IMR-90 (cell line): ENCODE data around the gene PRKN. TPM values are rescaled to one million over a fixed set of nuclear protein-coding genes. Genes with fewer than 3 reads are reported as not detected.

Experiments used
- ATAC-seq: fragments of 200-7000 bp; cut with Tn5 transposase; 2 replicates; pipeline ENCODE4 v1.9.1; 2020; ENCODE audit warnings: low read depth, mild to moderate bottlenecking, moderate library complexity
- BruUV-seq: library from RNA; stranded (reverse); fragments of 400-500 nt; replicated peaks from 2 replicates; lab custom pipeline; 2021; lab: Mats Ljungman, UMichigan
- CTCF ChIA-PET: fragments of 300-600 bp; formaldehyde crosslinking; extraction: SDS; loops from one replicate; lab custom pipeline; 2021; ENCODE audit warnings: antibody characterized with exemption; lab: Yijun Ruan, JAX
- POLR2A ChIA-PET: fragments of 300-600 bp; sonication (Branson Sonifier 250); formaldehyde crosslinking; loops from one replicate; lab custom pipeline; 2022; ENCODE audit warnings: antibody characterized with exemption; ENCODE audit not compliant: unreplicated experiment; lab: Charles Lee
- DNase-seq: peaks from one replicate; pipeline ENCODE4 v3.0.0; 2013
- H2AFZ ChIP-seq: replicated peaks from 2 replicates; pipeline ENCODE3; 2013; ENCODE audit warnings: low read length, mild to moderate bottlenecking; ENCODE audit not compliant: poor library complexity
- H2AK5ac ChIP-seq: 2 replicates; pipeline ENCODE4 v1.6.1; 2013; ENCODE audit warnings: low read depth, low read length, inconsistent platforms
- H2AK9ac ChIP-seq: replicated peaks from 2 replicates; pipeline ENCODE3; 2013; ENCODE audit warnings: mild to moderate bottlenecking, low read depth, low read length, moderate library complexity; ENCODE audit not compliant: poor library complexity
- H2BK120ac ChIP-seq: 2 replicates; pipeline ENCODE4 v1.6.1; 2013; ENCODE audit warnings: low read depth, low read length, inconsistent platforms
- H2BK15ac ChIP-seq: 3 replicates; pipeline ENCODE4 v1.6.1; 2013; ENCODE audit warnings: low read depth, low read length, inconsistent platforms
- H2BK20ac ChIP-seq: 2 replicates; pipeline ENCODE4 v1.6.1; 2013; ENCODE audit warnings: low read depth, mild to moderate bottlenecking, inconsistent platforms, low read length, moderate library complexity
- H2BK5ac ChIP-seq: 2 replicates; pipeline ENCODE4 v1.6.1; 2013; ENCODE audit warnings: mild to moderate bottlenecking, low read depth, low read length, inconsistent platforms; ENCODE audit not compliant: poor library complexity, severe bottlenecking
- H3K14ac ChIP-seq: replicated peaks from 2 replicates; pipeline ENCODE4 v1.6.1; 2013; ENCODE audit warnings: low read depth, low read length, inconsistent platforms
- H3K18ac ChIP-seq: 2 replicates; pipeline ENCODE4 v1.6.1; 2013; ENCODE audit warnings: low read depth, low read length, control low read depth
- H3K23ac ChIP-seq: 2 replicates; pipeline ENCODE4 v1.6.1; 2013; ENCODE audit warnings: low read depth, low read length, inconsistent platforms
- H3K27ac ChIP-seq: 2 replicates; pipeline ENCODE4 v1.5.1; 2013; ENCODE audit warnings: mild to moderate bottlenecking, control low read depth, low read length; ENCODE audit not compliant: insufficient read depth
- H3K27me3 ChIP-seq: 2 replicates; pipeline ENCODE4 v1.6.1; 2013; ENCODE audit warnings: low read length; ENCODE audit not compliant: control insufficient read depth, insufficient read depth
- H3K36me3 ChIP-seq: 2 replicates; pipeline ENCODE4 v1.6.1; 2013; ENCODE audit warnings: low read length, mixed read lengths; ENCODE audit not compliant: control insufficient read depth, insufficient read depth
- H3K4ac ChIP-seq: 2 replicates; pipeline ENCODE4 v1.6.1; 2013; ENCODE audit warnings: low read depth, low read length, inconsistent platforms
- H3K4me1 ChIP-seq: 2 replicates; pipeline ENCODE4 v1.6.1; 2013; ENCODE audit warnings: low read length, mixed read lengths; ENCODE audit not compliant: control insufficient read depth, insufficient read depth
- H3K4me2 ChIP-seq: 2 replicates; pipeline ENCODE4 v1.6.1; 2013; ENCODE audit warnings: low read depth, mild to moderate bottlenecking, control low read depth, low read length, moderate library complexity
- H3K4me3 ChIP-seq: 2 replicates; pipeline ENCODE4 v1.5.1; 2013; ENCODE audit warnings: low read depth, mild to moderate bottlenecking, control low read depth, low read length, moderate library complexity; ENCODE audit not compliant: insufficient read depth
- H3K56ac ChIP-seq: 2 replicates; pipeline ENCODE4 v1.6.1; 2013; ENCODE audit warnings: low read length, inconsistent platforms; ENCODE audit not compliant: insufficient read depth; ENCODE audit errors: extremely low read depth
- H3K79me1 ChIP-seq, 2 experiments: 2 replicates each; pipeline ENCODE4 v1.6.1; 2013; ENCODE audit warnings: low read length in 2 of 2, inconsistent platforms in 1 of 2, low read depth in 1 of 2
- H3K9ac ChIP-seq: 2 replicates; pipeline ENCODE4 v1.6.1; 2013; ENCODE audit warnings: low read depth, low read length, control low read depth
- H3K9me1 ChIP-seq: 2 replicates; pipeline ENCODE4 v1.6.1; 2013; ENCODE audit warnings: low read length, inconsistent platforms; ENCODE audit not compliant: insufficient read depth
- H3K9me3 ChIP-seq: 2 replicates; pipeline ENCODE4 v1.6.1; 2013; ENCODE audit warnings: low read length; ENCODE audit not compliant: control insufficient read depth, insufficient read depth
- H4K20me1 ChIP-seq: 2 replicates; pipeline ENCODE4 v1.6.1; 2013; ENCODE audit warnings: low read length, inconsistent platforms; ENCODE audit not compliant: insufficient read depth
- H4K5ac ChIP-seq: 2 replicates; pipeline ENCODE4 v1.6.1; 2013; ENCODE audit warnings: mild to moderate bottlenecking, low read depth, low read length, control low read depth
- H4K8ac ChIP-seq, 2 experiments: 2 replicates each; pipeline ENCODE4 v1.6.1; 2013; ENCODE audit warnings: low read depth in 2 of 2, low read length in 2 of 2, control low read depth in 1 of 2, inconsistent platforms in 1 of 2
- H4K91ac ChIP-seq: 2 replicates; pipeline ENCODE4 v1.6.1; 2013; ENCODE audit warnings: low read depth, low read length, inconsistent platforms; ENCODE audit not compliant: insufficient read depth
- BHLHE40 ChIP-seq: fragments of 150-350 bp; IDR thresholded peaks from 2 replicates; pipeline ENCODE4 v1.6.1; 2016; ENCODE audit warnings: mild to moderate bottlenecking, low read depth, low read length
- CEBPB ChIP-seq: IDR thresholded peaks from 2 replicates; pipeline ENCODE4 v1.6.1; 2012; ENCODE audit warnings: low read depth, low read length, improper control_type of control experiment
- CHD1 ChIP-seq: IDR thresholded peaks from 2 replicates; pipeline ENCODE4 v1.6.1; 2012; ENCODE audit warnings: low read depth, low read length, improper control_type of control experiment
- CTCF ChIP-seq: conservative IDR thresholded peaks from 2 replicates; pipeline ENCODE4 v1.5.1; 2012; ENCODE audit warnings: mild to moderate bottlenecking, low read depth, low read length, improper control_type of control experiment
- ELK1 ChIP-seq: fragments of 150-350 bp; IDR thresholded peaks from 2 replicates; pipeline ENCODE4 v1.6.1; 2016; ENCODE audit warnings: low read depth, mild to moderate bottlenecking, low read length, moderate library complexity, borderline replicate concordance
- FOS ChIP-seq: fragments of 150-350 bp; IDR thresholded peaks from 2 replicates; pipeline ENCODE4 v1.6.1; 2016; ENCODE audit warnings: low read depth, low read length
- MAFK ChIP-seq: IDR thresholded peaks from 2 replicates; pipeline ENCODE4 v1.6.1; 2012; ENCODE audit warnings: low read depth, low read length, improper control_type of control experiment
- MAZ ChIP-seq: IDR thresholded peaks from 2 replicates; pipeline ENCODE4 v1.6.1; 2012; ENCODE audit warnings: low read depth, mild to moderate bottlenecking, low read length, improper control_type of control experiment, moderate library complexity, borderline replicate concordance
- MXI1 ChIP-seq: IDR thresholded peaks from 2 replicates; pipeline ENCODE4 v1.6.1; 2012; ENCODE audit warnings: low read depth, mild to moderate bottlenecking, low read length, moderate library complexity, borderline replicate concordance
- NFE2L2 ChIP-seq: fragments of 150-350 bp; IDR thresholded peaks from 2 replicates; pipeline ENCODE4 v1.6.1; 2016; ENCODE audit warnings: low read depth, mild to moderate bottlenecking, low read length
- POLR2A ChIP-seq: IDR thresholded peaks from 2 replicates; pipeline ENCODE4 v1.6.1; 2012; ENCODE audit warnings: mild to moderate bottlenecking, low read depth, low read length
- RAD21 ChIP-seq: IDR thresholded peaks from 2 replicates; pipeline ENCODE4 v1.6.1; 2012; ENCODE audit warnings: low read length, improper control_type of control experiment
- RCOR1 ChIP-seq: IDR thresholded peaks from 2 replicates; pipeline ENCODE4 v1.6.1; 2012; ENCODE audit warnings: mild to moderate bottlenecking, low read length, improper control_type of control experiment; ENCODE audit not compliant: insufficient replicate concordance
- RFX5 ChIP-seq: IDR thresholded peaks from 2 replicates; pipeline ENCODE4 v1.8.0; 2012; ENCODE audit warnings: low read depth, mild to moderate bottlenecking, low read length, moderate library complexity
- SMC3 ChIP-seq: fragments of 150-350 bp; IDR thresholded peaks from 2 replicates; pipeline ENCODE4 v1.6.1; 2016; ENCODE audit warnings: low read depth, mild to moderate bottlenecking, antibody characterized with exemption, low read length, moderate library complexity
- USF2 ChIP-seq: fragments of 150-350 bp; IDR thresholded peaks from 2 replicates; pipeline ENCODE4 v1.6.1; 2017; ENCODE audit warnings: mild to moderate bottlenecking, antibody characterized with exemption, low read length, low read depth
- WGBS, 2 experiments: methylation state at CpG; one replicate each; pipeline versions ENCODE4 v1.1.5 to v1.1.7; 2013; ENCODE audit warnings: missing lambda C conversion rate in 2 of 2; ENCODE audit not compliant: insufficient read length in 1 of 2; ENCODE audit errors: extremely low coverage in 2 of 2; 5-methylcytosine and 5-hydroxymethylcytosine counted together
- dilution Hi-C: fragments of 300-500 bp; cut with HindIII; formaldehyde crosslinking; loops from one replicate; pipeline ENCODE4 v1.14.3; 2018; ENCODE audit warnings: low sequenced_read_pairs; ENCODE audit not compliant: unreplicated experiment
- in situ Hi-C: fragments of 300-500 bp; cut with MboI; formaldehyde crosslinking; loops from 3 replicates; pipeline ENCODE4 v1.14.3; 2019; ENCODE audit warnings: low sequenced_read_pairs, inconsistent platforms, mixed read lengths
- intact Hi-C: fragments of 100-400 bp; cut with micrococcal nuclease; formaldehyde crosslinking; loops from 2 replicates; pipeline ENCODE4 v1.10.0; 2022
- polyA plus RNA-seq, 3 experiments: library from polyadenylated mRNA; depleted of rRNA; stranded (reverse); fragments of >200 nt; gene quantifications; 2 replicates each; pipeline ENCODE4 v1.2.3, GENCODE V29; 2012; ENCODE audit warnings: low replicate concordance in 1 of 3
- total RNA-seq: library from RNA; depleted of rRNA; stranded (reverse); fragments of >200 nt; gene quantifications from 2 replicates; pipeline ENCODE4 v1.2.3, GENCODE V29; 2012

PRKN gene
- total and polyA plus RNA-seq, 2 of the 4 experiments (the other 2 are of a cell fraction), result 0.15 to 0.18 TPM

- Histone ChIP-seq H4K91ac (no peak overlapping the region), H4K5ac (no peak overlapping the region), H2AFZ (no peak overlapping the region), H3K23ac (no peak overlapping the region), H3K79me1 (no peaks in the 10 kb centered on the region), H3K27ac (no peak overlapping the region), H2BK20ac (no peak overlapping the region), H3K4ac (no peak overlapping the region), H3K9ac (no peak overlapping the region), H3K56ac (no peak overlapping the region), H3K4me2 (no peak overlapping the region), H3K14ac (no peak overlapping the region), H3K18ac (no peak overlapping the region), H2BK120ac (no peak overlapping the region), H2BK15ac (no peak overlapping the region), H3K4me3 (no peak overlapping the region), H4K20me1 (no peaks in the 10 kb centered on the region), H3K9me3 (peaks cover 9% of the 10 kb centered on the region), H2BK5ac (no peak overlapping the region), H3K9me1 (no peaks in the 10 kb centered on the region), H3K27me3 (no peaks in the 10 kb centered on the region), H4K8ac (no peak overlapping the region), H3K4me1 (no peaks in the 10 kb centered on the region), H2AK5ac (no peak overlapping the region), H2AK9ac (no peak overlapping the region), H3K36me3 (no peaks in the 10 kb centered on the region)
- intact Hi-C loops, result no loop called here
- TF ChIP-seq CHD1 (no peak), USF2 (no peak), CTCF (no peak), MXI1 (no peak), CEBPB (no peak), RCOR1 (no peak), MAFK (no peak), NFE2L2 (no peak), RAD21 (no peak), SMC3 (no peak), BHLHE40 (no peak), FOS (no peak), ELK1 (no peak), MAZ (no peak), POLR2A (no peak), RFX5 (no peak)
- ChIA-PET POLR2A (no interaction called here), CTCF (no interaction called here)
- no CpG with 5 or more reads among the region's 4 CpGs for WGBS, 2 experiments
- in situ Hi-C loops, result no loop called here
- DNase-seq (no peak), ATAC-seq (no peak)
- dilution Hi-C loops, result no loop called here
- no TSS peak for BruUV-seq
Observed at GRCh38 chr6:161507375-161507774, 1220.2 kb downstream of the PRKN start.
